H9 (cell line): Measurements from ENCODE around the gene CCL17. TPM values are rescaled to one million over a fixed set of nuclear protein-coding genes. Genes with fewer than 3 reads are reported as not detected.

Experiments
- DNase-seq: peaks from one replicate; pipeline ENCODE4 v3.0.0-alpha.2; 2017
- H2AFZ ChIP-seq: one replicate; pipeline ENCODE4 v1.6.1; 2013; ENCODE audit warnings: mild to moderate bottlenecking, low read length, control low read depth, moderate library complexity
- H2AK5ac ChIP-seq: 2 replicates; pipeline ENCODE4 v1.6.1; 2013; ENCODE audit warnings: low read length, control low read depth, mixed read lengths; ENCODE audit not compliant: insufficient read length
- H2BK120ac ChIP-seq: one replicate; pipeline ENCODE4 v1.6.1; 2013; ENCODE audit warnings: low read depth, mild to moderate bottlenecking, low read length, control low read depth, inconsistent platforms; ENCODE audit not compliant: poor library complexity, severe bottlenecking
- H2BK12ac ChIP-seq: 2 replicates; pipeline ENCODE4 v1.6.1; 2013; ENCODE audit warnings: low read length, control low read depth, mixed read lengths, low read depth; ENCODE audit not compliant: insufficient read length
- H2BK15ac ChIP-seq: 2 replicates; pipeline ENCODE4 v1.6.1; 2013; ENCODE audit warnings: low read depth, low read length, control low read depth
- H2BK20ac ChIP-seq: one replicate; pipeline ENCODE4 v1.6.1; 2013; ENCODE audit warnings: low read depth, mild to moderate bottlenecking, low read length, control low read depth, inconsistent platforms; ENCODE audit not compliant: poor library complexity, severe bottlenecking
- H2BK5ac ChIP-seq: 2 replicates; pipeline ENCODE4 v1.6.1; 2013; ENCODE audit warnings: low read length, control low read depth, mixed read lengths; ENCODE audit not compliant: insufficient read length
- H3K14ac ChIP-seq: 2 replicates; pipeline ENCODE4 v1.6.1; 2013; ENCODE audit warnings: low read length, control low read depth; ENCODE audit not compliant: insufficient read depth
- H3K18ac ChIP-seq: 2 replicates; pipeline ENCODE4 v1.6.1; 2013; ENCODE audit warnings: low read depth, mild to moderate bottlenecking, mixed read lengths, low read length, control low read depth; ENCODE audit not compliant: insufficient read length
- H3K23ac ChIP-seq: 2 replicates; pipeline ENCODE4 v1.6.1; 2013; ENCODE audit warnings: low read length, control low read depth, mixed read lengths, low read depth; ENCODE audit not compliant: insufficient read length
- H3K23me2 ChIP-seq: 2 replicates; pipeline ENCODE4 v1.6.1; 2013; ENCODE audit warnings: low read depth, mild to moderate bottlenecking, mixed read lengths, low read length, control low read depth; ENCODE audit not compliant: insufficient read length, poor library complexity, severe bottlenecking
- H3K27ac ChIP-seq: 2 replicates; pipeline ENCODE4 v1.5.1; 2013; ENCODE audit warnings: low read length, control low read depth, mixed read lengths, low read depth; ENCODE audit not compliant: insufficient read length
- H3K27me3 ChIP-seq: 2 replicates; pipeline ENCODE4 v1.6.1; 2013; ENCODE audit warnings: low read length, control low read depth, inconsistent platforms; ENCODE audit not compliant: insufficient read depth
- H3K4ac ChIP-seq: 2 replicates; pipeline ENCODE4 v1.6.1; 2013; ENCODE audit warnings: low read depth, mild to moderate bottlenecking, control low read depth, inconsistent platforms, low read length, moderate library complexity
- H3K4me1 ChIP-seq: 2 replicates; pipeline ENCODE4 v1.6.1; 2013; ENCODE audit warnings: low read length, control low read depth, inconsistent platforms; ENCODE audit not compliant: insufficient read depth
- H3K4me2 ChIP-seq: 2 replicates; pipeline ENCODE4 v1.6.1; 2013; ENCODE audit warnings: low read length, control low read depth, mixed read lengths; ENCODE audit not compliant: insufficient read length, insufficient read depth
- H3K56ac ChIP-seq: 2 replicates; pipeline ENCODE4 v1.6.1; 2013; ENCODE audit warnings: low read depth, mild to moderate bottlenecking, mixed read lengths, low read length, control low read depth; ENCODE audit not compliant: insufficient read length
- H3K79me1 ChIP-seq: 2 replicates; pipeline ENCODE4 v1.6.1; 2013; ENCODE audit warnings: low read depth, mild to moderate bottlenecking, moderate library complexity, low read length, control low read depth, inconsistent platforms; ENCODE audit not compliant: insufficient read depth, poor library complexity, severe bottlenecking
- H3K79me2 ChIP-seq: 2 replicates; pipeline ENCODE4 v1.6.1; 2013; ENCODE audit warnings: low read length, control low read depth, inconsistent platforms; ENCODE audit not compliant: insufficient read depth
- H3K9ac ChIP-seq: 2 replicates; pipeline ENCODE4 v1.6.1; 2013; ENCODE audit warnings: low read length, control low read depth, mixed read lengths; ENCODE audit not compliant: insufficient read length; ENCODE audit errors: extremely low read depth
- H3K9me3 ChIP-seq: one replicate; pipeline ENCODE4 v1.6.1; 2013; ENCODE audit warnings: low read depth, low read length, inconsistent platforms; ENCODE audit not compliant: control insufficient read depth
- H3T11ph ChIP-seq: one replicate; pipeline ENCODE4 v1.6.1; 2013; ENCODE audit warnings: mild to moderate bottlenecking, low read length, control low read depth, inconsistent platforms
- H4K20me1 ChIP-seq: one replicate; pipeline ENCODE4 v1.6.1; 2013; ENCODE audit not compliant: control insufficient read depth, insufficient read length, insufficient read depth
- H4K5ac ChIP-seq: 2 replicates; pipeline ENCODE4 v1.6.1; 2013; ENCODE audit warnings: low read depth, mild to moderate bottlenecking, mixed read lengths, low read length, control low read depth; ENCODE audit not compliant: insufficient read length
- H4K8ac ChIP-seq: replicated peaks from 2 replicates; pipeline ENCODE4 v1.6.1; 2013; ENCODE audit warnings: low read length, control low read depth, mixed read lengths, low read depth; ENCODE audit not compliant: insufficient read length
- H4K91ac ChIP-seq: 2 replicates; pipeline ENCODE4 v1.6.1; 2013; ENCODE audit warnings: low read depth, mild to moderate bottlenecking, moderate library complexity, mixed read lengths, low read length, control low read depth; ENCODE audit not compliant: insufficient read length
- H3K27ac Mint-ChIP-seq, 3 experiments: 2 replicates in 2 of 3; 3 replicates in 1 of 3; pipeline ENCODE4 v1.8.0; 2020 to 2021; ENCODE audit warnings: mixed read lengths in 3 of 3, mild to moderate bottlenecking in 1 of 3, moderate library complexity in 1 of 3
- H3K27me3 Mint-ChIP-seq: 2 replicates; pipeline ENCODE4 v1.8.0; 2021; ENCODE audit warnings: low read depth, mild to moderate bottlenecking, moderate library complexity, mixed read lengths
- H3K36me3 Mint-ChIP-seq, 3 experiments: 2 replicates in 2 of 3; 3 replicates in 1 of 3; pipeline ENCODE4 v1.8.0; 2020 to 2021; ENCODE audit warnings: low read depth in 3 of 3, mixed read lengths in 3 of 3; ENCODE audit not compliant: insufficient read depth in 1 of 3
- H3K4me1 Mint-ChIP-seq, 2 experiments: 2 replicates each; pipeline ENCODE4 v1.8.0; 2020; ENCODE audit warnings: mixed read lengths in 2 of 2
- H3K4me3 Mint-ChIP-seq, 2 experiments: 2 replicates in 1 of 2; 3 replicates in 1 of 2; pipeline ENCODE4 v1.8.0; 2020 to 2021; ENCODE audit warnings: mild to moderate bottlenecking in 2 of 2, mixed read lengths in 2 of 2, moderate library complexity in 1 of 2
- H3K9me3 Mint-ChIP-seq, 2 experiments: 2 replicates in 1 of 2; 3 replicates in 1 of 2; pipeline ENCODE4 v1.8.0; 2020; ENCODE audit warnings: mild to moderate bottlenecking in 2 of 2, mixed read lengths in 2 of 2, moderate library complexity in 1 of 2
- CTCF ChIP-seq: fragments of 200-600 bp; sonication (generic); conservative IDR thresholded peaks from 3 replicates; pipeline ENCODE4 v1.8.0; 2021; ENCODE audit warnings: antibody characterized with exemption, mild to moderate bottlenecking
- WGBS: extraction: QIAGEN DNeasy Blood & Tissue Kit; methylation state at CpG from one replicate; pipeline ENCODE4 v1.1.7; 2013; ENCODE audit warnings: missing lambda C conversion rate, low lambda C conversion rate, mixed read lengths; ENCODE audit not compliant: insufficient read length; ENCODE audit errors: extremely low coverage; 5-methylcytosine and 5-hydroxymethylcytosine counted together
- total RNA-seq: library from RNA; stranded (reverse); gene quantifications from 2 replicates; pipeline ENCODE4 v1.2.1, GENCODE V29; 2021

CCL17 gene
- total RNA-seq, 1 experiment from 2014 or later: not detected

GRCh38 chr16:57372372-57373116 is 32.0 kb upstream of the CCL17 start, which contains the start of gene CX3CL1:
CX3CL1 (plus strand) TSS chr16:57372490; CDS start chr16:57372569, 79 bp downstream.
- Histone ChIP-seq H3K79me2 (no peaks in the 10 kb centered on the region), H3K18ac (peak within 1 kb of the TSS; percentile 41), H3K9ac (no peak within 1 kb of the TSS), H3K4me2 (peak within 1 kb of the TSS; percentile 14), H3K4me1 (peaks cover 3% of the 10 kb centered on the region; the same call in 1 of the 2 replicates), H3K4ac (no peak within 1 kb of the TSS), H4K20me1 (no peaks in the 10 kb centered on the region), H4K91ac (no peak within 1 kb of the TSS), H2BK120ac (no peak within 1 kb of the TSS), H4K5ac (no peak within 1 kb of the TSS), H3K27me3 (no peaks in the 10 kb centered on the region), H2BK20ac (no peak within 1 kb of the TSS), H2AK5ac (no peak within 1 kb of the TSS), H3K79me1 (no peaks in the 10 kb centered on the region), H4K8ac (no peak within 1 kb of the TSS), H3K56ac (no peak within 1 kb of the TSS), H3T11ph (no peak within 1 kb of the TSS), H3K9me3 (no peaks in the 10 kb centered on the region), H3K23me2 (no peaks in the 10 kb centered on the region), H2BK12ac (no peak within 1 kb of the TSS), H3K27ac (no peak within 1 kb of the TSS), H3K23ac (no peak within 1 kb of the TSS), H3K14ac (peak within 1 kb of the TSS; percentile 77; the same call in 1 of the 2 replicates), H2BK5ac (no peak within 1 kb of the TSS), H2AFZ (no peak within 1 kb of the TSS), H2BK15ac (no peak within 1 kb of the TSS)
- DNase-seq: peak; percentile 86
- WGBS: no CpG with 5 or more reads among the region's 23 CpGs
- peaks cover 22 to 29% of the 10 kb centered on the region in 2 experiments for H3K4me1 Mint-ChIP-seq
- peaks cover 1% of the 10 kb centered on the region; the same call in 1 of the 2 replicates for H3K27me3 Mint-ChIP-seq
- no peaks in the 10 kb centered on the region for H3K36me3 Mint-ChIP-seq
- peak within 1 kb of the TSS; percentile 42 to 68; a peak in 4 of 5 replicates for H3K4me3 Mint-ChIP-seq
- H3K27ac Mint-ChIP-seq: peak within 1 kb of the TSS in 1 of 3 experiments; percentile 28; a peak in 1 of 7 replicates
- peak; percentile 36; the same call in 2 of the 3 replicates for TF ChIP-seq CTCF
- H3K9me3 Mint-ChIP-seq: no peaks in the 10 kb centered on the region
